BJ (cell line): ENCODE data around the gene NYAP1. TPM values are rescaled to one million over a fixed set of nuclear protein-coding genes. Genes with fewer than 3 reads are reported as not detected.
A peak's percentile ranks its signal among the peaks of the same experiment; 100 is the strongest.

ENCODE experiments used
- CTCF ChIA-PET: fragments of 350-600 bp; formaldehyde crosslinking; extraction: SDS; loops from one replicate; lab custom pipeline; 2021; ENCODE audit warnings: antibody characterized with exemption, inconsistent platforms; lab: Yijun Ruan, JAX
- POLR2A ChIA-PET: fragments of 300-600 bp; sonication (Branson Sonifier 250); formaldehyde crosslinking; extraction: SDS; loops from one replicate; lab custom pipeline; 2021; ENCODE audit warnings: antibody characterized with exemption; lab: Charles Lee
- DNase-seq: peaks from one replicate; pipeline ENCODE4 v3.0.0-alpha.2; 2011; ENCODE audit warnings: low read depth
- H3K27me3 ChIP-seq: 2 replicates; pipeline ENCODE4 v1.6.0; 2011; ENCODE audit warnings: low read length; ENCODE audit not compliant: control insufficient read depth, insufficient read depth
- H3K36me3 ChIP-seq: 2 replicates; pipeline ENCODE4 v1.5.1; 2011; ENCODE audit warnings: low read length; ENCODE audit not compliant: control insufficient read depth, insufficient read depth
- H3K4me3 ChIP-seq: 2 replicates; pipeline ENCODE4 v1.5.1; 2011; ENCODE audit warnings: low read depth, mild to moderate bottlenecking, control low read depth, low read length
- CTCF ChIP-seq: IDR thresholded peaks from 2 replicates; pipeline ENCODE4 v1.5.1; 2011; ENCODE audit warnings: low read depth, mild to moderate bottlenecking, control low read depth, inconsistent platforms, low read length, moderate library complexity; ENCODE audit not compliant: insufficient read depth
- polyA plus RNA-seq: library from polyadenylated mRNA; depleted of rRNA; stranded (reverse); fragments of >200 nt; gene quantifications from 2 replicates; pipeline ENCODE4 v1.2.3, GENCODE V29; 2011

The NYAP1 gene
- polyA plus RNA-seq, 1 experiment, result 0.15 TPM

DNA sequence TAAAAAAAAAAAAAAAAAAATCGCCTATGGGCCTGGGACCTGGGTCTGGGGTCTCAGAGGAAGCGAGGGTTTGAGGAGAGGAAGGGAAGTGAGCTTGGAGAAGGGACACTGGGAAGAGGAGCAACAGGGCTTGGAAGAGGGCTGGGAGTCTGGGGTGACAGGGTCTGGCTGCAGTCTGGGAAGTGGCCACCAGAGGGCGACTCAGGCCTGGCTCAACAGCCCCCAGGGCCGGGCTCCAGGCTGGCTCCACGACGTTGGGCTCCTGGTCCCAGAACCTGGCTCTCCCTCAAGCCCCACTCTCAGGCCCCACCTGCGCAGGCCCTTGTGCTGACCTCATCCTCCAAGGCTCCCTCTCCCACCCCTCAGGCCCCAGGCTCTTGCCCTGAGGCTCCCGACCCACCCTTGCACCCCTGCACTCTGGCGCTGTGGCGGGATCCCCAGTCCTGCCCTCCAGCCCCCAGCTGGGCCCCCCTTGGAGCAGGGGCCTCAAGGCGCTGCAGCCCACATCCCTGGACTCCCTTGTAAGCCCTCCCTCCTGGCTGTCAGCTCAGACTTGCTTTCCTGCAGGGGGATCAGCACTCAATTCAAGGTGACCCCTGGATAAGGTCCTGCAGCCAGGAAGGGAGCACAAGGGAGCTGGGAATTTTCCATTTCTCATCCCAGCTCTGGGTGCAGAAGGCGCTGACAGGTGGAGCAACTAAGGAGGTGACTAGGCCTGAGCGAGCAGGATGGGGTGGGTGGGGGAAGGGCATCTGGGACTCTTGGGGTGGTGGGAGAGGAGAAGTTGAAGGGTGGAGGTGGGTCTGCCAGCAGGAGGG is 14.3 kb upstream of the NYAP1 start:
- Histone ChIP-seq H3K36me3 (peaks cover 28% of the 10 kb centered on the region), H3K27me3 (no peaks in the 10 kb centered on the region), H3K4me3 (no peak overlapping the region)
- CTCF ChIA-PET, result interaction anchor here (0.7 to 5.2 kb wide), 27 partner anchors 9 to 392 kb away, joined by 3 to 50 read pairs (median 5); partner anchors contain the start of genes FBXO24, LRCH4, MOSPD3 and SLC12A9
- DNase-seq, result no peak
- POLR2A ChIA-PET, result interaction anchor here (0.7 kb wide), 1 partner anchor 93 kb away, joined by 3 read pairs; no protein-coding TSS in a partner anchor
- peak; percentile 98 for TF ChIP-seq CTCF

GRCh38 chr7:100471021-100471420 is 12.7 kb upstream of the NYAP1 start:
- ChIA-PET CTCF (interaction anchor here (1.2 to 5.2 kb wide), 4 partner anchors 12 to 92 kb away, joined by 5 to 50 read pairs (median 34); no protein-coding TSS in a partner anchor), POLR2A (interaction anchor here (0.5 kb wide), 1 partner anchor 88 kb away, joined by 16 read pairs; no protein-coding TSS in a partner anchor)
- Histone ChIP-seq H3K27me3 (no peaks in the 10 kb centered on the region), H3K36me3 (peaks cover 27% of the 10 kb centered on the region), H3K4me3 (no peak overlapping the region)
- no peak for TF ChIP-seq CTCF
- DNase-seq, result no peak

- no peak for TF ChIP-seq CTCF
- DNase-seq, result no peak
- Histone ChIP-seq H3K4me3 (no peak overlapping the region), H3K36me3 (peaks cover 22% of the 10 kb centered on the region), H3K27me3 (no peaks in the 10 kb centered on the region)
- POLR2A ChIA-PET, result no interaction called here
- CTCF ChIA-PET, result interaction anchor here (1.2 to 5.2 kb wide), 3 partner anchors 11 to 91 kb away, joined by 5 to 34 read pairs (median 16); no protein-coding TSS in a partner anchor
Measured at GRCh38 chr7:100472121-100472851, 11.4 kb upstream of the NYAP1 start.

GRCh38 chr7:100472854-100473499 is 10.8 kb upstream of the NYAP1 start:
- no peaks in the 10 kb centered on the region for H3K27me3 ChIP-seq
- POLR2A ChIA-PET, result no interaction called here
- H3K4me3 ChIP-seq, result no peak overlapping the region
- DNase-seq, result no peak
- H3K36me3 ChIP-seq, result peaks cover 20% of the 10 kb centered on the region
- CTCF ChIA-PET, result interaction anchor here (1.6 to 2.8 kb wide), 3 partner anchors 10 to 87 kb away, joined by 8 to 16 read pairs (median 10); no protein-coding TSS in a partner anchor
- no peak for TF ChIP-seq CTCF
